ENCODE measurements around the gene CFAP251. TPM values are rescaled to one million over a fixed set of nuclear protein-coding genes. Genes with fewer than 3 reads are reported as not detected.

The CFAP251 gene
- total and polyA plus RNA-seq, 2 of the 8 experiments (the other 6 are each of a cell fraction or from before 2014, with no cell fraction given), result 1.8 to 2.9 TPM

DNA sequence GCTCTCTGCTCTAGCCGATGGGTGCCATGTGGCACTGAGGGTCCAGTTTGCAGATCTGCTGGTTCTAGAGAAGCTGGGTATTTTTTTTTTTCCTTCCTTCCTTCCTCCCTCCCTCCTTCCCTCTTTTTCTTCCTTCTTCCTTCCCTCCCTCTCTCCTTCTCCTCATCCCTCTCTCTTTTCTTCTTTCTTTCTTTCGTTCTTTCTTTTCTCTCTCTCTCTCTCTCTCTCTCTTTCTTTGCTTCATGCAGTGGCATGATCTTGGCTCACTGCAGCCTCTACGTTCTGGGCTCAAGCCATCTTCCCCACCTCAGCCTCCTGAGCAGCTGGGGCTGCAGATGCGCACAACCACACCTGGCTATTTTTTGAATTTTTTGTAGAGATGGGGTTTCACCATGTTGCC lies 100.5 kb downstream of the CFAP251 start:
- WGBS, 2 experiments (ENCODE audit: extremely low coverage in 1 of 2, insufficient coverage in 1 of 2, insufficient read length in 1 of 2, insufficient replicate concordance in 2 of 2, low coverage in 1 of 2, low lambda C conversion rate in 2 of 2, missing lambda C conversion rate in 1 of 2), result 78% methylated on average over 4 of the region's 4 CpGs; no CpG with 5 or more reads in 1 of the 2 experiments
- POLR2A ChIA-PET (ENCODE audit: partially characterized antibody), result no interaction called here
- FAIRE-seq, result no peak
- TF ChIP-seq, protein P1, sequence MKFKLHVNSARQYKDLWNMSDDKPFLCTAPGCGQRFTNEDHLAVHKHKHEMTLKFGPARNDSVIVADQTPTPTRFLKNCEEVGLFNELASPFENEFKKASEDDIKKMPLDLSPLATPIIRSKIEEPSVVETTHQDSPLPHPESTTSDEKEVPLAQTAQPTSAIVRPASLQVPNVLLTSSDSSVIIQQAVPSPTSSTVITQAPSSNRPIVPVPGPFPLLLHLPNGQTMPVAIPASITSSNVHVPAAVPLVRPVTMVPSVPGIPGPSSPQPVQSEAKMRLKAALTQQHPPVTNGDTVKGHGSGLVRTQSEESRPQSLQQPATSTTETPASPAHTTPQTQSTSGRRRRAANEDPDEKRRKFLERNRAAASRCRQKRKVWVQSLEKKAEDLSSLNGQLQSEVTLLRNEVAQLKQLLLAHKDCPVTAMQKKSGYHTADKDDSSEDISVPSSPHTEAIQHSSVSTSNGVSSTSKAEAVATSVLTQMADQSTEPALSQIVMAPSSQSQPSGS (IDR thresholded peaks at IDR 0.05; ENCODE audit: low read length), result no peak
- TF ChIP-seq, protein P2, sequence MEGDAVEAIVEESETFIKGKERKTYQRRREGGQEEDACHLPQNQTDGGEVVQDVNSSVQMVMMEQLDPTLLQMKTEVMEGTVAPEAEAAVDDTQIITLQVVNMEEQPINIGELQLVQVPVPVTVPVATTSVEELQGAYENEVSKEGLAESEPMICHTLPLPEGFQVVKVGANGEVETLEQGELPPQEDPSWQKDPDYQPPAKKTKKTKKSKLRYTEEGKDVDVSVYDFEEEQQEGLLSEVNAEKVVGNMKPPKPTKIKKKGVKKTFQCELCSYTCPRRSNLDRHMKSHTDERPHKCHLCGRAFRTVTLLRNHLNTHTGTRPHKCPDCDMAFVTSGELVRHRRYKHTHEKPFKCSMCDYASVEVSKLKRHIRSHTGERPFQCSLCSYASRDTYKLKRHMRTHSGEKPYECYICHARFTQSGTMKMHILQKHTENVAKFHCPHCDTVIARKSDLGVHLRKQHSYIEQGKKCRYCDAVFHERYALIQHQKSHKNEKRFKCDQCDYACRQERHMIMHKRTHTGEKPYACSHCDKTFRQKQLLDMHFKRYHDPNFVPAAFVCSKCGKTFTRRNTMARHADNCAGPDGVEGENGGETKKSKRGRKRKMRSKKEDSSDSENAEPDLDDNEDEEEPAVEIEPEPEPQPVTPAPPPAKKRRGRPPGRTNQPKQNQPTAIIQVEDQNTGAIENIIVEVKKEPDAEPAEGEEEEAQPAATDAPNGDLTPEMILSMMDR (IDR thresholded peaks at IDR 0.05; ENCODE audit: control extremely low read depth in 1 of 3, insufficient read depth in 1 of 3, low read depth in 1 of 3, low read length in 3 of 3), result no peak
- no peak for TF ChIP-seq CHD2 (IDR thresholded peaks at IDR 0.05; ENCODE audit: low read length)
- no peak for TF ChIP-seq KDM4A (IDR thresholded peaks at IDR 0.05; ENCODE audit: low read depth, low read length, severe bottlenecking)
- no peak for TF ChIP-seq CTBP2 (IDR thresholded peaks at IDR 0.05; ENCODE audit: borderline replicate concordance, insufficient read depth, insufficient read length, low read length)
- no peak for TF ChIP-seq SP1 (IDR thresholded peaks at IDR 0.05; ENCODE audit: low read depth, low read length)
- TF ChIP-seq, protein P3, sequence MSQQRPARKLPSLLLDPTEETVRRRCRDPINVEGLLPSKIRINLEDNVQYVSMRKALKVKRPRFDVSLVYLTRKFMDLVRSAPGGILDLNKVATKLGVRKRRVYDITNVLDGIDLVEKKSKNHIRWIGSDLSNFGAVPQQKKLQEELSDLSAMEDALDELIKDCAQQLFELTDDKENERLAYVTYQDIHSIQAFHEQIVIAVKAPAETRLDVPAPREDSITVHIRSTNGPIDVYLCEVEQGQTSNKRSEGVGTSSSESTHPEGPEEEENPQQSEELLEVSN (IDR thresholded peaks at IDR 0.05), result no peak
- TF ChIP-seq CREB1 (IDR thresholded peaks at IDR 0.05), result no peak
- no peak for TF ChIP-seq FOSL1 (IDR thresholded peaks at IDR 0.05; ENCODE audit: insufficient read depth, low read depth, low read length)

More for the DNA sequence above, 100.5 kb downstream of the CFAP251 start:
- no peak overlapping the region for H3K56ac ChIP-seq (replicated peaks; ENCODE audit: insufficient read length, low read depth, low read length)
- H3K27me3 ChIP-seq (replicated peaks in 1 of 4; ENCODE audit: control insufficient read depth in 3 of 4, extremely low read depth in 1 of 4, insufficient read depth in 3 of 4, low read length in 3 of 4), result peaks cover 3 to 25% (median 16%) of the 10 kb centered on the region in 4 experiments
- peaks cover 0 to 7% (median 7%) of the 10 kb centered on the region in 4 experiments; a peak in 4 of 7 replicates for H3K4me1 ChIP-seq (replicated peaks in 1 of 4; ENCODE audit: control insufficient read depth in 3 of 4, insufficient read depth in 4 of 4, low read length in 3 of 4)
- H3K23me2 ChIP-seq (ENCODE audit: low read depth, low read length), result peaks cover 14% of the 10 kb centered on the region; the same call in 1 of the 2 replicates
- H4K20me1 ChIP-seq (replicated peaks in 1 of 2; ENCODE audit: control insufficient read depth in 1 of 2, insufficient read depth in 2 of 2, low read length in 2 of 2), result peaks cover 0 to under 1% of the 10 kb centered on the region in 2 experiments
- no peak overlapping the region for H2BK15ac ChIP-seq (ENCODE audit: low read length)
- no peak overlapping the region for H2BK120ac ChIP-seq (replicated peaks; ENCODE audit: low read depth, low read length)
- H4K8ac ChIP-seq (ENCODE audit: extremely low read depth, insufficient read depth, low read length), result no peak overlapping the region
- no peak overlapping the region for H3K23ac ChIP-seq (ENCODE audit: insufficient read length)
- H4K91ac ChIP-seq (replicated peaks; ENCODE audit: insufficient read length, low read length), result no peak overlapping the region
- H2BK20ac ChIP-seq (ENCODE audit: low read length), result no peak overlapping the region
- H4K5ac ChIP-seq (ENCODE audit: insufficient read length, low read depth, low read length), result no peak overlapping the region
- no peak overlapping the region for H2BK12ac ChIP-seq (ENCODE audit: low read depth, low read length)
- peaks cover 0 to 4% of the 10 kb centered on the region in 2 experiments; a peak in 1 of 4 replicates for H3K79me2 ChIP-seq (ENCODE audit: control insufficient read depth in 1 of 2, insufficient read depth in 2 of 2, low read length in 2 of 2)
- H2AK5ac ChIP-seq (ENCODE audit: low read depth, low read length), result no peak overlapping the region
- no peak overlapping the region for H3K27ac ChIP-seq (ENCODE audit: low read depth, low read length)
- no peak overlapping the region for H3K9ac ChIP-seq (replicated peaks in 1 of 4; ENCODE audit: extremely low read depth in 1 of 4, low read depth in 3 of 4, low read length in 3 of 4)
- CTCF ChIA-PET (ENCODE audit: partially characterized antibody), result interaction anchor here (0.7 to 1.5 kb wide), 3 partner anchors 9 to 576 kb away, joined by 3 to 4 read pairs (median 3); no protein-coding TSS in a partner anchor
- no peaks in the 10 kb centered on the region for H3K9me3 ChIP-seq (ENCODE audit: insufficient read depth in 2 of 2, low read depth in 1 of 2, low read length in 1 of 2)
- H3K14ac ChIP-seq (ENCODE audit: insufficient read length), result no peak overlapping the region
- H2BK5ac ChIP-seq (ENCODE audit: low read depth, low read length), result no peak overlapping the region
- no peak overlapping the region for H3K4ac ChIP-seq (replicated peaks; ENCODE audit: insufficient read length, low read depth, low read length)
- no peak for DNase-seq (ENCODE audit: low read depth in 1 of 2, low spot score in 2 of 2)
- peaks cover under 1% of the 10 kb centered on the region; the same call in 1 of the 2 replicates for H3K79me1 ChIP-seq (ENCODE audit: low read depth, low read length)
- H2AFZ ChIP-seq (ENCODE audit: low read length), result no peak overlapping the region
- no peak overlapping the region for H3K18ac ChIP-seq (ENCODE audit: extremely low read depth, low read length)
- no peaks in the 10 kb centered on the region for H3K36me3 ChIP-seq (ENCODE audit: control insufficient read depth in 2 of 4, insufficient read depth in 4 of 4, low read length in 3 of 4)
- no peak overlapping the region for H3K4me3 ChIP-seq (ENCODE audit: extremely low read depth in 1 of 4, insufficient read depth in 2 of 4, low read depth in 3 of 4, low read length in 4 of 4)
- no peak overlapping the region for H3K4me2 ChIP-seq (ENCODE audit: insufficient read depth in 1 of 2, low read depth in 2 of 2, low read length in 2 of 2)

Measured in H1 (cell line).